Left cardiac atrium (tissue), 4 donors: ENCODE measurements around the gene APBA2. TPM values are rescaled to one million over a fixed set of nuclear protein-coding genes. Genes with fewer than 3 reads are reported as not detected.

Experiments used
- ATAC-seq, 2 donors: fragments of 200-7000 bp; cut with Tn5 transposase; one replicate each; pipeline ENCODE4 v1.9.1; 2020; ENCODE audit warnings: mild to moderate bottlenecking in 2 of 2, moderate library complexity in 2 of 2
- DNase-seq: peaks from one replicate; pipeline ENCODE4 v3.0.0-alpha.2; 2020
- intact Hi-C, 2 donors: fragments of 100-400 bp; cut with DNase I; formaldehyde crosslinking; loops; one replicate each; pipeline versions ENCODE4 v1.14.1 to v1.15.1; 2022 to 2023
- total RNA-seq, 2 donors: library from RNA; stranded (reverse); fragmentation: NEBNext Ultra II Directional; extraction: Animal tissue kit (Norgen Biotek cat#: 25700); gene quantifications; one replicate each; pipeline ENCODE4 v1.2.1, GENCODE V29; 2021
- donor health status: DM: no; HTN: yes; CAD: no.
- donor health status: DM: no; HTN: yes; CAD: no; lungs with severe emphysema.
- donor health status: DM: yes; HTN: yes; CAD: no.
- donor health status: Dilated cardiomyopathy.

The APBA2 gene
- total RNA-seq, 2 donors from 2014 or later: 0.73 to 0.85 TPM

- ATAC-seq (no peak), DNase-seq (no peak)
- intact Hi-C loops: no loop called here
Measured at GRCh38 chr15:28989239-28989830, 103.6 kb downstream of the APBA2 start.

- DNase-seq (no peak), ATAC-seq (no peak)
- intact Hi-C loops: no loop called here
Measured at GRCh38 chr15:28989896-28990295, 104.1 kb downstream of the APBA2 start.

- DNase-seq (no peak), ATAC-seq (no peak)
- intact Hi-C loops: no loop called here
Measured at GRCh38 chr15:28990390-28990789, 104.6 kb downstream of the APBA2 start.

GRCh38 chr15:28991236-28992171 lies 105.7 kb downstream of the APBA2 start:
- DNase-seq (no peak), ATAC-seq (no peak)
- intact Hi-C loops: no loop called here

- DNase-seq (no peak), ATAC-seq (no peak)
- intact Hi-C loops: no loop called here
Measured at GRCh38 chr15:28992336-28992864, 106.6 kb downstream of the APBA2 start.

- intact Hi-C loops: no loop called here
- peak; percentile 76 to 80 for ATAC-seq
- no peak for DNase-seq
Measured at GRCh38 chr15:28993051-28993719, 107.4 kb downstream of the APBA2 start.

GRCh38 chr15:28993720-28994053 lies 107.9 kb downstream of the APBA2 start:
- DNase-seq (no peak), ATAC-seq (peak; percentile 20)
- intact Hi-C loops: no loop called here

GRCh38 chr15:28994142-28994830 lies 108.5 kb downstream of the APBA2 start:
- no peak for DNase-seq
- intact Hi-C loops: no loop called here
- ATAC-seq: no peak

- intact Hi-C loops: no loop called here
- ATAC-seq (no peak), DNase-seq (no peak)
Measured at GRCh38 chr15:28994831-28995596, 109.2 kb downstream of the APBA2 start.

- DNase-seq (no peak), ATAC-seq (no peak)
- intact Hi-C loops: no loop called here
Measured at GRCh38 chr15:28995705-28996104, 109.9 kb downstream of the APBA2 start.

GRCh38 chr15:28996289-28996688 lies 110.5 kb downstream of the APBA2 start:
- ATAC-seq (no peak), DNase-seq (no peak)

GRCh38 chr15:28996953-28997352 lies 111.2 kb downstream of the APBA2 start:
- intact Hi-C loops: no loop called here
- ATAC-seq (no peak), DNase-seq (no peak)

More at GRCh38 chr15:28996289-28996688, 110.5 kb downstream of the APBA2 start:
- intact Hi-C loops: no loop called here

- ATAC-seq (no peak), DNase-seq (no peak)
- intact Hi-C loops: no loop called here
Measured at GRCh38 chr15:28997791-28998190, 112.0 kb downstream of the APBA2 start.

GRCh38 chr15:28998511-28998910 lies 112.7 kb downstream of the APBA2 start:
- DNase-seq: no peak
- intact Hi-C loops: no loop called here
- no peak for ATAC-seq

- ATAC-seq (no peak), DNase-seq (no peak)
- intact Hi-C loops: no loop called here
Measured at GRCh38 chr15:29003191-29003839, 117.5 kb downstream of the APBA2 start.

- intact Hi-C loops: no loop called here
- no peak for DNase-seq
- ATAC-seq: no peak
Measured at GRCh38 chr15:29003840-29004233, 118.1 kb downstream of the APBA2 start.

GRCh38 chr15:29005931-29006330 lies 120.2 kb downstream of the APBA2 start:
- intact Hi-C loops: no loop called here
- DNase-seq (no peak), ATAC-seq (no peak)

- ATAC-seq: no peak
- intact Hi-C loops: no loop called here
- no peak for DNase-seq
Measured at GRCh38 chr15:29008846-29009245, 123.1 kb downstream of the APBA2 start.
